CD14-positive monocyte (primary cell): Measurements from ENCODE around the gene NFATC1. TPM values are rescaled to one million over a fixed set of nuclear protein-coding genes. Genes with fewer than 3 reads are reported as not detected.

Experiments
- DNase-seq, 3 donors: peaks; one replicate each; pipeline ENCODE4 v3.0.0-alpha.2; 2011 to 2022
- H2AFZ ChIP-seq: 2 replicates; pipeline ENCODE4 v1.6.0; 2012; ENCODE audit warnings: mild to moderate bottlenecking, low read depth, low read length, inconsistent platforms; ENCODE audit not compliant: insufficient read depth, poor library complexity, severe bottlenecking
- H3K27ac ChIP-seq, 2 donors: 1 replicate in 1 of 2; 2 replicates in 1 of 2; pipeline ENCODE4 v1.5.1; 2012 to 2013; ENCODE audit warnings: low read length in 2 of 2, control low read depth in 1 of 2, inconsistent platforms in 1 of 2, low read depth in 1 of 2, mild to moderate bottlenecking in 1 of 2
- H3K27me3 ChIP-seq, 2 donors: one replicate each; pipeline versions ENCODE4 v1.6.0 to v1.6.1; 2011 to 2013; ENCODE audit warnings: low read length in 2 of 2; ENCODE audit not compliant: control insufficient read depth in 2 of 2, insufficient read depth in 2 of 2
- H3K36me3 ChIP-seq, 2 donors: replicated peaks in 1 of 2; 1 replicate in 1 of 2; 2 replicates in 1 of 2; pipeline versions ENCODE4 v1.5.1 to v1.6.1; 2012 to 2013; ENCODE audit warnings: low read length in 2 of 2, control low read depth in 1 of 2, inconsistent platforms in 1 of 2, mild to moderate bottlenecking in 1 of 2; ENCODE audit not compliant: insufficient read depth in 2 of 2, control insufficient read depth in 1 of 2
- H3K4me1 ChIP-seq, 2 donors: 1 replicate in 1 of 2; 2 replicates in 1 of 2; pipeline versions ENCODE4 v1.5.1 to v1.6.1; 2012 to 2013; ENCODE audit warnings: low read length in 2 of 2, control low read depth in 1 of 2, inconsistent platforms in 1 of 2, mild to moderate bottlenecking in 1 of 2, moderate library complexity in 1 of 2; ENCODE audit not compliant: insufficient read depth in 2 of 2, control insufficient read depth in 1 of 2
- H3K4me2 ChIP-seq: replicated peaks from 2 replicates; pipeline ENCODE3; 2012; ENCODE audit warnings: low read length, moderate library complexity, mild to moderate bottlenecking; ENCODE audit not compliant: poor library complexity, severe bottlenecking; ENCODE audit errors: extremely low read depth
- H3K4me3 ChIP-seq, 3 experiments: fragments of 200-600 bp in 1 of 3; sonication (generic) in 1 of 3; replicated peaks in 1 of 3; 1 replicate in 2 of 3; 2 replicates in 1 of 3; pipeline ENCODE4 v1.5.1; 2011 to 2013; ENCODE audit warnings: low read length in 3 of 3, mild to moderate bottlenecking in 3 of 3, control low read depth in 2 of 3, low read depth in 2 of 3, inconsistent platforms in 1 of 3, moderate library complexity in 1 of 3
- H3K79me2 ChIP-seq: 2 replicates; pipeline ENCODE4 v1.6.0; 2012; ENCODE audit warnings: mild to moderate bottlenecking, control low read depth, inconsistent platforms, low read length, moderate library complexity; ENCODE audit not compliant: insufficient read depth
- H3K9ac ChIP-seq: 2 replicates; pipeline ENCODE4 v1.6.0; 2017; ENCODE audit warnings: low read length, mild to moderate bottlenecking; ENCODE audit not compliant: insufficient read depth, poor library complexity, severe bottlenecking
- H3K9me3 ChIP-seq, 2 donors: replicated peaks in 1 of 2; 1 replicate in 1 of 2; 2 replicates in 1 of 2; pipeline versions ENCODE4 v1.5.1 to v1.6.1; 2012 to 2013; ENCODE audit warnings: low read length in 2 of 2, control low read depth in 1 of 2; ENCODE audit not compliant: control insufficient read depth in 1 of 2, insufficient read depth in 1 of 2
- H4K20me1 ChIP-seq: 2 replicates; pipeline ENCODE4 v1.6.0; 2012; ENCODE audit warnings: mild to moderate bottlenecking, low read length, control low read depth, moderate library complexity; ENCODE audit not compliant: insufficient read depth
- H3K27ac Mint-ChIP-seq, 7 donors: one replicate each; pipeline ENCODE4 v1.8.0; 2020; ENCODE audit warnings: mild to moderate bottlenecking in 7 of 7, mixed read lengths in 7 of 7, moderate library complexity in 6 of 7, inconsistent platforms in 2 of 7
- H3K27me3 Mint-ChIP-seq, 3 donors: one replicate each; pipeline ENCODE4 v1.8.0; 2021 to 2022; ENCODE audit warnings: low read depth in 3 of 3, mild to moderate bottlenecking in 3 of 3, mixed read lengths in 3 of 3, moderate library complexity in 3 of 3, inconsistent platforms in 1 of 3
- H3K36me3 Mint-ChIP-seq, 2 donors: one replicate each; pipeline ENCODE4 v1.8.0; 2020; ENCODE audit warnings: mixed read lengths in 2 of 2, inconsistent platforms in 1 of 2, mild to moderate bottlenecking in 1 of 2
- H3K4me1 Mint-ChIP-seq: one replicate; pipeline ENCODE4 v1.8.0; 2020; ENCODE audit warnings: mild to moderate bottlenecking, mixed read lengths
- H3K4me3 Mint-ChIP-seq, 2 donors: one replicate each; pipeline ENCODE4 v1.8.0; 2020; ENCODE audit warnings: mild to moderate bottlenecking in 2 of 2, mixed read lengths in 2 of 2, moderate library complexity in 1 of 2
- H3K9me3 Mint-ChIP-seq, 7 donors: one replicate each; pipeline ENCODE4 v1.8.0; 2020 to 2022; ENCODE audit warnings: mixed read lengths in 7 of 7, mild to moderate bottlenecking in 6 of 7, moderate library complexity in 6 of 7, inconsistent platforms in 2 of 7
- WGBS: methylation state at CpG from one replicate; pipeline ENCODE4 v1.1.5; 2013; ENCODE audit warnings: missing lambda C conversion rate; ENCODE audit not compliant: insufficient coverage; 5-methylcytosine and 5-hydroxymethylcytosine counted together
- intact Hi-C, 2 donors: fragments of 100-400 bp; cut with micrococcal nuclease; formaldehyde crosslinking; loops; one replicate each; pipeline versions ENCODE4 v1.15.0 to v1.15.1; 2023
- polyA plus RNA-seq, 3 donors: library from polyadenylated mRNA; depleted of rRNA in 1 of 3; unstranded in 2 of 3; stranded (reverse) in 1 of 3; fragments of 300-500 nt in 2 of 3; fragments of >200 nt in 1 of 3; fragmentation: Illumina TruSeq in 2 of 3; gene quantifications; 1 replicate in 2 of 3; 2 replicates in 1 of 3; pipeline ENCODE4 v1.2.3, GENCODE V29; 2012 to 2021
- TF ChIP-seq, protein P1 (sequence below): fragments of 200-600 bp; IDR thresholded peaks from one replicate; pipeline ENCODE4 v1.8.0; 2022; ENCODE audit warnings: antibody characterized with exemption, mild to moderate bottlenecking

Gene NFATC1
- polyA plus RNA-seq, 3 donors = 7.8 to 10.7 (median 8.3) TPM

DNA sequence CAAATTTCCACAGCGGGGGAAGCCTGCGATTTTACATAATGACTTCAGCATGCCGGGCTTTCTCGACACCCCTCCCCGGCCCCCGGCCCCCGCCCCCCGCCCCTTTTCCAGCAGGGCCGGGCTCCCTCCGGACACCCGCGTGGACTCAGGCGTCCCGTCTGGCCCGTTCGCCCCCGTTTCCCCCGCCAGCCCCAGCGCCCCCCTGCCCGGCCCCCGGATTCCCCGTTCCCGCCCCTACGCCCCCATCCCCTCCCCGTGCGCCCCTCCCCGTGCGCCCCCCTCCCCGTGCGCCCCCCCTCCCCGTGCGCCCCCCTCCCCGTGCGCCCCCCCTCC, 456 bp upstream of the NFATC1 start:
- H3K9ac ChIP-seq = no peak overlapping the region

GRCh38 chr18:79396431-79397246, 909 bp downstream of the NFATC1 start:
- peaks cover 54 to 75% (median 64%) of the 10 kb centered on the region in 3 donors for H3K27me3 Mint-ChIP-seq
- no peaks in the 10 kb centered on the region for H3K36me3 ChIP-seq
- peaks cover 31% of the 10 kb centered on the region for H3K4me1 Mint-ChIP-seq
- intact Hi-C loops = loop anchor here in 1 of 2 donors (10.0 kb wide), 1 partner anchor 278 kb away; the partner anchor contains the start of gene CTDP1
- peaks cover 4% of the 10 kb centered on the region for H4K20me1 ChIP-seq
- H3K4me3 Mint-ChIP-seq = peak overlapping the region; percentile 55 to 68
- H3K27ac Mint-ChIP-seq = no peak overlapping the region
- H3K9me3 ChIP-seq = peaks cover 0 to 5% of the 10 kb centered on the region in 2 donors
- H3K27me3 ChIP-seq = peaks cover 33 to 59% of the 10 kb centered on the region in 2 donors
- peaks cover 38 to 60% of the 10 kb centered on the region in 2 donors for H3K4me1 ChIP-seq
- H2AFZ ChIP-seq = no peak overlapping the region
- H3K9me3 Mint-ChIP-seq = peaks cover 0 to 14% (median 7%) of the 10 kb centered on the region in 7 donors
- H3K9ac ChIP-seq = no peak overlapping the region
- TF ChIP-seq, protein P1, sequence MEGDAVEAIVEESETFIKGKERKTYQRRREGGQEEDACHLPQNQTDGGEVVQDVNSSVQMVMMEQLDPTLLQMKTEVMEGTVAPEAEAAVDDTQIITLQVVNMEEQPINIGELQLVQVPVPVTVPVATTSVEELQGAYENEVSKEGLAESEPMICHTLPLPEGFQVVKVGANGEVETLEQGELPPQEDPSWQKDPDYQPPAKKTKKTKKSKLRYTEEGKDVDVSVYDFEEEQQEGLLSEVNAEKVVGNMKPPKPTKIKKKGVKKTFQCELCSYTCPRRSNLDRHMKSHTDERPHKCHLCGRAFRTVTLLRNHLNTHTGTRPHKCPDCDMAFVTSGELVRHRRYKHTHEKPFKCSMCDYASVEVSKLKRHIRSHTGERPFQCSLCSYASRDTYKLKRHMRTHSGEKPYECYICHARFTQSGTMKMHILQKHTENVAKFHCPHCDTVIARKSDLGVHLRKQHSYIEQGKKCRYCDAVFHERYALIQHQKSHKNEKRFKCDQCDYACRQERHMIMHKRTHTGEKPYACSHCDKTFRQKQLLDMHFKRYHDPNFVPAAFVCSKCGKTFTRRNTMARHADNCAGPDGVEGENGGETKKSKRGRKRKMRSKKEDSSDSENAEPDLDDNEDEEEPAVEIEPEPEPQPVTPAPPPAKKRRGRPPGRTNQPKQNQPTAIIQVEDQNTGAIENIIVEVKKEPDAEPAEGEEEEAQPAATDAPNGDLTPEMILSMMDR = no peak
- peak overlapping the region; percentile 65 for H3K4me2 ChIP-seq
- H3K36me3 Mint-ChIP-seq = peaks cover 12 to 17% of the 10 kb centered on the region in 2 donors
- 5% methylated on average over 55 of the region's 68 CpGs for WGBS
- DNase-seq = peak in 1 of 3 donors; percentile 31
- no peak overlapping the region for H3K27ac ChIP-seq
- peak overlapping the region in 2 of 3 experiments; percentile 8 to 58 for H3K4me3 ChIP-seq
- peaks cover 8% of the 10 kb centered on the region for H3K79me2 ChIP-seq

More for the DNA sequence above, 456 bp upstream of the NFATC1 start:
- peaks cover 31 to 51% of the 10 kb centered on the region in 2 donors for H3K4me1 ChIP-seq
- H3K27me3 ChIP-seq = peaks cover 41 to 72% of the 10 kb centered on the region in 2 donors
- H3K36me3 Mint-ChIP-seq = peaks cover 10 to 13% of the 10 kb centered on the region in 2 donors
- no peak overlapping the region for H3K27ac ChIP-seq
- H2AFZ ChIP-seq = no peak overlapping the region
- H3K27me3 Mint-ChIP-seq = peaks cover 66 to 88% (median 76%) of the 10 kb centered on the region in 3 donors
- peak overlapping the region; percentile 78 for H3K4me2 ChIP-seq
- no peaks in the 10 kb centered on the region for H3K36me3 ChIP-seq
- no CpG with 5 or more reads among the region's 34 CpGs for WGBS
- intact Hi-C loops = loop anchor here in 1 of 2 donors (10.0 kb wide), 1 partner anchor 280 kb away; the partner anchor contains the start of gene CTDP1
- no peak for DNase-seq
- H3K4me3 Mint-ChIP-seq = peak overlapping the region; percentile 64 to 83
- H3K79me2 ChIP-seq = peaks cover 3% of the 10 kb centered on the region
- H3K9me3 Mint-ChIP-seq = peaks cover 0 to 19% (median 5%) of the 10 kb centered on the region in 7 donors
- H3K4me3 ChIP-seq = no peak overlapping the region
- peaks cover 23% of the 10 kb centered on the region for H3K4me1 Mint-ChIP-seq
- TF ChIP-seq, protein P1 = no peak
- peak overlapping the region in 1 of 7 donors; percentile 37 for H3K27ac Mint-ChIP-seq
- peaks cover 0 to 10% of the 10 kb centered on the region in 2 donors for H3K9me3 ChIP-seq
- H4K20me1 ChIP-seq = peaks cover 4% of the 10 kb centered on the region
